Uterus (tissue), 4 donors: ENCODE results near the gene TDRD10. TPM values are rescaled to one million over a fixed set of nuclear protein-coding genes. Genes with fewer than 3 reads are reported as not detected.

Experiments
- DNase-seq, 2 donors: peaks; one replicate each; pipeline ENCODE4 v3.0.0-alpha.2; 2019 to 2020
- H3K27ac ChIP-seq, 2 donors: fragments of 200-600 bp; sonication (generic); 1 replicate in 1 of 2; 2 replicates in 1 of 2; pipeline ENCODE4 v1.5.1; 2016 to 2018
- H3K27me3 ChIP-seq, 2 donors: fragments of 200-600 bp; sonication (generic); one replicate each; pipeline ENCODE4 v1.5.1; 2018 to 2019; ENCODE audit warnings: control low read depth in 1 of 2
- H3K36me3 ChIP-seq, 2 donors: fragments of 200-600 bp; sonication (generic); one replicate each; pipeline ENCODE4 v1.5.1; 2019; ENCODE audit warnings: control low read depth in 1 of 2
- H3K4me1 ChIP-seq, 2 donors: fragments of 200-600 bp; sonication (generic); one replicate each; pipeline ENCODE4 v1.5.1; 2018 to 2019; ENCODE audit warnings: control low read depth in 1 of 2
- H3K4me3 ChIP-seq, 2 donors: fragments of 200-600 bp; sonication (generic); 1 replicate in 1 of 2; 2 replicates in 1 of 2; pipeline ENCODE4 v1.5.1; 2018 to 2019; ENCODE audit warnings: mild to moderate bottlenecking in 1 of 2
- H3K9me3 ChIP-seq, 2 donors: fragments of 200-600 bp; sonication (generic); one replicate each; pipeline ENCODE4 v1.5.1; 2019; ENCODE audit warnings: control low read depth in 1 of 2
- CTCF ChIP-seq, 4 experiments: fragments of 200-600 bp in 2 of 4; fragments of 450-650 bp in 2 of 4; sonication (generic) in 2 of 4; IDR thresholded peaks; one replicate each; pipeline ENCODE4 v1.5.1; 2016 to 2019; ENCODE audit warnings: antibody characterized with exemption in 4 of 4, mild to moderate bottlenecking in 2 of 4, moderate library complexity in 1 of 4
- POLR2A ChIP-seq, 2 donors: fragments of 450-650 bp; IDR thresholded peaks; one replicate each; pipeline ENCODE4 v1.6.1; 2016; ENCODE audit warnings: antibody characterized with exemption in 2 of 2, mild to moderate bottlenecking in 1 of 2, moderate library complexity in 1 of 2
- intact Hi-C: fragments of 100-400 bp; cut with DNase I; formaldehyde crosslinking; loops from one replicate; pipeline ENCODE4 v1.15.1; 2023; ENCODE audit warnings: low total_unique reads
- total RNA-seq, 4 donors: library from RNA; depleted of rRNA in 3 of 4; stranded (reverse); fragments of >200 nt in 3 of 4; gene quantifications; one replicate each; pipeline versions ENCODE4 v1.1.0 to v1.2.4, GENCODE V29; 2014 to 2023
- donor health status: DM: yes; HTN: yes; CAD: no.

The TDRD10 gene
- total RNA-seq, 4 donors from 2014 or later, result 1.3 to 19.7 (median 6.9) TPM

- TF ChIP-seq CTCF (IDR thresholded peaks at IDR 0.05) (no peak), POLR2A (IDR thresholded peaks at IDR 0.05) (no peak)
- no peaks in the 10 kb centered on the region for H3K9me3 ChIP-seq
- intact Hi-C loops, result no loop called here
- no peak overlapping the region for H3K27ac ChIP-seq
- no peak overlapping the region for H3K4me3 ChIP-seq
- DNase-seq, result no peak
- no peaks in the 10 kb centered on the region for H3K4me1 ChIP-seq
- no peaks in the 10 kb centered on the region for H3K36me3 ChIP-seq
- no peaks in the 10 kb centered on the region for H3K27me3 ChIP-seq
Observed at GRCh38 chr1:154589780-154590179, 87.8 kb downstream of the TDRD10 start.

- H3K4me3 ChIP-seq, result no peak overlapping the region
- TF ChIP-seq POLR2A (IDR thresholded peaks at IDR 0.05) (no peak), CTCF (IDR thresholded peaks at IDR 0.05) (no peak)
- H3K27me3 ChIP-seq, result no peaks in the 10 kb centered on the region
- H3K27ac ChIP-seq, result no peak overlapping the region
- intact Hi-C loops, result no loop called here
- no peaks in the 10 kb centered on the region for H3K4me1 ChIP-seq
- H3K9me3 ChIP-seq, result no peaks in the 10 kb centered on the region
- no peak for DNase-seq
- no peaks in the 10 kb centered on the region for H3K36me3 ChIP-seq
Observed at GRCh38 chr1:154590756-154591155, 88.7 kb downstream of the TDRD10 start.

DNA sequence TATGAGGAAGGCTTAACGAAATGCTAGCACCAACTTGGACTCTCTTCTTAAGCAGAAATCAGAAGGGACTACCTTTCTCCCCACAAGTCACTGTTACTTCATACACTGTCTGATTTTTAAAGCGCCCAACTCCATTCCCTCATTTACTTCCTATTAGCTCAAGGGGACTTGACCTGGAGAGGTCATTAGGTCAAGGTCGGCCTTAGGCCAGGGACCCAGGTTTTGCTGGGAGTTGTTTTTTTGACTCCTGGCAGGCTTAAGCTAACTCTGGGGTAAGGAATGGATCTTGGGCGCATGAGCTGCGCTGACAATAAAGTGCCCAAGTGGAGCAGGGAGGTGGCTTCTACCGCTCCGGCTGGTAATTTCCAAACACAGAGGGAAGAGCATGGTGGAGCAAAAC lies 89.2 kb downstream of the TDRD10 start:
- no peak overlapping the region for H3K4me3 ChIP-seq
- no peaks in the 10 kb centered on the region for H3K9me3 ChIP-seq
- H3K36me3 ChIP-seq, result no peaks in the 10 kb centered on the region
- DNase-seq, result no peak
- H3K27me3 ChIP-seq, result no peaks in the 10 kb centered on the region
- H3K27ac ChIP-seq, result no peak overlapping the region
- TF ChIP-seq POLR2A (IDR thresholded peaks at IDR 0.05) (no peak), CTCF (IDR thresholded peaks at IDR 0.05) (no peak)
- no peaks in the 10 kb centered on the region for H3K4me1 ChIP-seq
- intact Hi-C loops, result no loop called here

GRCh38 chr1:154593390-154593789 lies 91.4 kb downstream of the TDRD10 start:
- no peaks in the 10 kb centered on the region for H3K36me3 ChIP-seq
- H3K9me3 ChIP-seq, result no peaks in the 10 kb centered on the region
- no peak overlapping the region for H3K27ac ChIP-seq
- no peak overlapping the region for H3K4me3 ChIP-seq
- intact Hi-C loops, result no loop called here
- DNase-seq, result no peak
- TF ChIP-seq CTCF (IDR thresholded peaks at IDR 0.05) (no peak), POLR2A (IDR thresholded peaks at IDR 0.05) (no peak)
- no peaks in the 10 kb centered on the region for H3K4me1 ChIP-seq
- H3K27me3 ChIP-seq, result no peaks in the 10 kb centered on the region

- no peaks in the 10 kb centered on the region for H3K9me3 ChIP-seq
- H3K36me3 ChIP-seq, result no peaks in the 10 kb centered on the region
- TF ChIP-seq POLR2A (IDR thresholded peaks at IDR 0.05) (no peak), CTCF (IDR thresholded peaks at IDR 0.05) (no peak)
- intact Hi-C loops, result no loop called here
- H3K27ac ChIP-seq, result no peak overlapping the region
- no peaks in the 10 kb centered on the region for H3K27me3 ChIP-seq
- H3K4me3 ChIP-seq, result no peak overlapping the region
- no peak for DNase-seq
- peaks cover 0 to 5% of the 10 kb centered on the region in 2 donors for H3K4me1 ChIP-seq
Observed at GRCh38 chr1:154594811-154595210, 92.8 kb downstream of the TDRD10 start.
